ENCODE results near the gene PSMD11.

The PSMD11 gene

GRCh38 chr17:32467949-32468348, 23.6 kb downstream of the PSMD11 start:
- TF ChIP-seq EZH2phosphoT487 (conservative IDR thresholded peaks at IDR 0.05; ENCODE audit: low read length) (no peak), CTCF (IDR thresholded peaks at IDR 0.05; ENCODE audit: insufficient read depth, low read length, poor library complexity, severe bottlenecking) (no peak)
- Histone ChIP-seq H3K4me3 (ENCODE audit: insufficient read depth, low read length, poor library complexity, severe bottlenecking) (no peak overlapping the region), H3F3A (ENCODE audit: insufficient read depth) (no peaks in the 10 kb centered on the region), H3K9me3 (ENCODE audit: insufficient read depth, low read length) (no peaks in the 10 kb centered on the region), H3K9ac (ENCODE audit: low read length) (no peak overlapping the region), H2AFZ (ENCODE audit: low read depth, low read length, severe bottlenecking) (no peak overlapping the region), H3K27me3 (ENCODE audit: low read length) (no peaks in the 10 kb centered on the region), H3K27ac (ENCODE audit: low read depth, low read length) (no peak overlapping the region), H3K4me2 (ENCODE audit: low read depth, low read length, poor library complexity, severe bottlenecking) (no peak overlapping the region), H3K36me3 (ENCODE audit: low read length) (peaks cover 46% of the 10 kb centered on the region), H3K79me2 (ENCODE audit: insufficient read depth, low read length) (no peaks in the 10 kb centered on the region; the same call in 1 of the 2 replicates), H4K20me1 (ENCODE audit: low read depth, low read length) (no peaks in the 10 kb centered on the region), H3K9me2 (replicated peaks; ENCODE audit: insufficient read depth, low read length) (no peaks in the 10 kb centered on the region)

GRCh38 chr17:32470405-32471167, 26.3 kb downstream of the PSMD11 start:
- no peak for TF ChIP-seq EZH2phosphoT487 (conservative IDR thresholded peaks at IDR 0.05; ENCODE audit: low read length)
- Histone ChIP-seq H3K79me2 (ENCODE audit: insufficient read depth, low read length) (no peaks in the 10 kb centered on the region), H3K4me2 (ENCODE audit: low read depth, low read length, poor library complexity, severe bottlenecking) (no peak overlapping the region), H3K36me3 (ENCODE audit: low read length) (peaks cover 41% of the 10 kb centered on the region), H3K9me3 (ENCODE audit: insufficient read depth, low read length) (no peaks in the 10 kb centered on the region), H4K20me1 (ENCODE audit: low read depth, low read length) (no peaks in the 10 kb centered on the region), H3K27me3 (ENCODE audit: low read length) (no peaks in the 10 kb centered on the region), H3K4me3 (ENCODE audit: insufficient read depth, low read length, poor library complexity, severe bottlenecking) (no peak overlapping the region), H3K9me2 (replicated peaks; ENCODE audit: insufficient read depth, low read length) (no peaks in the 10 kb centered on the region), H3K9ac (ENCODE audit: low read length) (no peak overlapping the region), H3F3A (ENCODE audit: insufficient read depth) (no peaks in the 10 kb centered on the region), H2AFZ (ENCODE audit: low read depth, low read length, severe bottlenecking) (no peak overlapping the region), H3K27ac (ENCODE audit: low read depth, low read length) (no peak overlapping the region)

- TF ChIP-seq CTCF (IDR thresholded peaks at IDR 0.05; ENCODE audit: insufficient read depth, low read length, poor library complexity, severe bottlenecking) (no peak), EZH2phosphoT487 (conservative IDR thresholded peaks at IDR 0.05; ENCODE audit: low read length) (no peak)
- H3F3A ChIP-seq (ENCODE audit: insufficient read depth) = no peaks in the 10 kb centered on the region
- no peak overlapping the region for H3K4me2 ChIP-seq (ENCODE audit: low read depth, low read length, poor library complexity, severe bottlenecking)
- no peak overlapping the region for H2AFZ ChIP-seq (ENCODE audit: low read depth, low read length, severe bottlenecking)
- H3K9me2 ChIP-seq (replicated peaks; ENCODE audit: insufficient read depth, low read length) = no peaks in the 10 kb centered on the region
- H4K20me1 ChIP-seq (ENCODE audit: low read depth, low read length) = no peaks in the 10 kb centered on the region
- H3K79me2 ChIP-seq (ENCODE audit: insufficient read depth, low read length) = no peaks in the 10 kb centered on the region
- no peak overlapping the region for H3K9ac ChIP-seq (ENCODE audit: low read length)
- no peak overlapping the region for H3K27ac ChIP-seq (ENCODE audit: low read depth, low read length)
- H3K36me3 ChIP-seq (ENCODE audit: low read length) = peaks cover 41% of the 10 kb centered on the region
- no peaks in the 10 kb centered on the region for H3K9me3 ChIP-seq (ENCODE audit: insufficient read depth, low read length)
- no peak overlapping the region for H3K4me3 ChIP-seq (ENCODE audit: insufficient read depth, low read length, poor library complexity, severe bottlenecking)
- no peaks in the 10 kb centered on the region for H3K27me3 ChIP-seq (ENCODE audit: low read length)
Measured at GRCh38 chr17:32471652-32472051, 27.3 kb downstream of the PSMD11 start.

- Histone ChIP-seq H3K9ac (ENCODE audit: low read length) (no peak overlapping the region), H3F3A (ENCODE audit: insufficient read depth) (no peaks in the 10 kb centered on the region), H3K79me2 (ENCODE audit: insufficient read depth, low read length) (no peaks in the 10 kb centered on the region), H3K36me3 (ENCODE audit: low read length) (peaks cover 31% of the 10 kb centered on the region), H3K9me3 (ENCODE audit: insufficient read depth, low read length) (no peaks in the 10 kb centered on the region), H3K27ac (ENCODE audit: low read depth, low read length) (no peak overlapping the region), H2AFZ (ENCODE audit: low read depth, low read length, severe bottlenecking) (no peak overlapping the region), H3K27me3 (ENCODE audit: low read length) (no peaks in the 10 kb centered on the region), H3K4me2 (ENCODE audit: low read depth, low read length, poor library complexity, severe bottlenecking) (no peak overlapping the region), H4K20me1 (ENCODE audit: low read depth, low read length) (no peaks in the 10 kb centered on the region), H3K4me3 (ENCODE audit: insufficient read depth, low read length, poor library complexity, severe bottlenecking) (no peak overlapping the region), H3K9me2 (replicated peaks; ENCODE audit: insufficient read depth, low read length) (no peaks in the 10 kb centered on the region)
- TF ChIP-seq EZH2phosphoT487 (conservative IDR thresholded peaks at IDR 0.05; ENCODE audit: low read length) (no peak), CTCF (IDR thresholded peaks at IDR 0.05; ENCODE audit: insufficient read depth, low read length, poor library complexity, severe bottlenecking) (no peak)
Measured at GRCh38 chr17:32475258-32475657, 30.9 kb downstream of the PSMD11 start.
